Fibroblast of the aortic adventitia (primary cell): Measurements from ENCODE around the gene TUBGCP3. TPM values are rescaled to one million over a fixed set of nuclear protein-coding genes. Genes with fewer than 3 reads are reported as not detected.
A peak's percentile ranks its signal among the peaks of the same experiment; 100 is the strongest.

Experiments
- DNase-seq: peaks from one replicate; pipeline ENCODE4 v3.0.0-alpha.2; 2010; ENCODE audit warnings: low read depth
- H3K4me3 ChIP-seq: 2 replicates; pipeline ENCODE4 v1.5.1; 2011; ENCODE audit warnings: low read depth, mild to moderate bottlenecking, control low read depth, low read length, moderate library complexity
- total RNA-seq: library from RNA; depleted of rRNA; stranded (reverse); fragments of >200 nt; gene quantifications from 2 replicates; pipeline ENCODE4 v1.2.3, GENCODE V29; 2012; ENCODE audit warnings: low replicate concordance
- TF ChIP-seq, protein P1 (sequence below): IDR thresholded peaks from 2 replicates; pipeline ENCODE4 v1.5.1; 2011; ENCODE audit warnings: mild to moderate bottlenecking, low read length, control low read depth, inconsistent platforms; ENCODE audit not compliant: insufficient read depth

TUBGCP3 gene
- total RNA-seq, 1 donor, result 26.8 TPM

DNA sequence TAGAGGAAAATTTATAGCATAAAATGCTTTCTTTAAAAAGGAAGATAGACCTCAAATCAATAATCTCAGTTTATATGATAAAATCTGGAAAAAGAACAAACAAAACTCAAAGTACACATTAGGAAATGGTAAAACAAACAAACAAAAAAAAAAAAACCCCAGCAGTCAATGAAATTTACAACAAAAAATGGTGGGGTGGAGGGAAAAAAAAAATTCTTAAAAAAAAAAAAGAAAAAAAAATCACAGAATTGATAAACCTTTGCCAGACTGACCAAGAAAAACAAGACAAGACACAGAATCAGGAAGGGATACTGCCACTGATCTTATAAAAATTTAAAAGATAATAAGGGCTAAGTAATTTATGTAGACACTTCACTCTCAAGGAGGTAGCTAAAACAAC is 11.2 kb downstream of the TUBGCP3 start:
- no peak overlapping the region for H3K4me3 ChIP-seq
- TF ChIP-seq, protein P1, sequence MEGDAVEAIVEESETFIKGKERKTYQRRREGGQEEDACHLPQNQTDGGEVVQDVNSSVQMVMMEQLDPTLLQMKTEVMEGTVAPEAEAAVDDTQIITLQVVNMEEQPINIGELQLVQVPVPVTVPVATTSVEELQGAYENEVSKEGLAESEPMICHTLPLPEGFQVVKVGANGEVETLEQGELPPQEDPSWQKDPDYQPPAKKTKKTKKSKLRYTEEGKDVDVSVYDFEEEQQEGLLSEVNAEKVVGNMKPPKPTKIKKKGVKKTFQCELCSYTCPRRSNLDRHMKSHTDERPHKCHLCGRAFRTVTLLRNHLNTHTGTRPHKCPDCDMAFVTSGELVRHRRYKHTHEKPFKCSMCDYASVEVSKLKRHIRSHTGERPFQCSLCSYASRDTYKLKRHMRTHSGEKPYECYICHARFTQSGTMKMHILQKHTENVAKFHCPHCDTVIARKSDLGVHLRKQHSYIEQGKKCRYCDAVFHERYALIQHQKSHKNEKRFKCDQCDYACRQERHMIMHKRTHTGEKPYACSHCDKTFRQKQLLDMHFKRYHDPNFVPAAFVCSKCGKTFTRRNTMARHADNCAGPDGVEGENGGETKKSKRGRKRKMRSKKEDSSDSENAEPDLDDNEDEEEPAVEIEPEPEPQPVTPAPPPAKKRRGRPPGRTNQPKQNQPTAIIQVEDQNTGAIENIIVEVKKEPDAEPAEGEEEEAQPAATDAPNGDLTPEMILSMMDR, result no peak
- DNase-seq, result no peak

DNA sequence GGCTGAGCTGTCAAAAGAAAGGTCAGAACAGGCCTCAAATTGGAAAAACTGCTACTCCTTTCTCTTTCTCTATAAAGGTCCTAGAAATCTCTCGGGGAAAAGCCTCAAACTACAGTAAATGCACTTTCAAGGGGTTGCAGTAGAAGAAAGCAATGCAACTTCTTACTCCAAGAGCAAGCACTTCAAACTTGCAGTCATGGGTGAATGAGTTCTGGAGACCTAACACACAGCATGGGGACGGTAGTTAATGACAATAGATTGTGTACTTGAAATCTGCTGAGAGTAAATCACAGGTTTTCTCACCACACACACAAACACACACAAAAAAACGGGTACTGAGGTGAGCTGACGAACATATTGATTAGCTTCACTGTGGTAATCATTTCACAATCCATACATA is 11.8 kb downstream of the TUBGCP3 start:
- DNase-seq, result no peak
- TF ChIP-seq, protein P1, result no peak

DNA sequence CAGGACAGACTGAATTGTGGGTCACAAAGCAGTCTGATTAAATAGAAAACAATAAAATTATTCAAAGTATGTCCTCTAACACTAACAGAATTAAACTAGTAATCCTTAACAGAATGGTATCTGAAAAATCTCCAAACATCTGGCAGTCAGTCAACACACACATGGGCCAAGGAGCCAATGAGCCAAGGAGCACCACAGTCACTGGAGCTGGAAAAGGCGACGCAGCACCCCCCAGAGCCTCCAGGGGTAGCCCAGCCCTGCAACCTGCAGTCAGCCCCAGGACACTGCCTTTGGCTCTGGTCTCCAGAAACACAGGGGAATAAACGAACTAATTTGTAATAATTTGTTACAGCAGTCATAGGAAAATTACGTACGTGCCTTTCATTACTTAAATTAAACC is 12.3 kb downstream of the TUBGCP3 start:
- DNase-seq, result peak; percentile 64
- TF ChIP-seq, protein P1, result peak; percentile 30

More for the DNA sequence above, 11.8 kb downstream of the TUBGCP3 start:
- no peak overlapping the region for H3K4me3 ChIP-seq

DNA sequence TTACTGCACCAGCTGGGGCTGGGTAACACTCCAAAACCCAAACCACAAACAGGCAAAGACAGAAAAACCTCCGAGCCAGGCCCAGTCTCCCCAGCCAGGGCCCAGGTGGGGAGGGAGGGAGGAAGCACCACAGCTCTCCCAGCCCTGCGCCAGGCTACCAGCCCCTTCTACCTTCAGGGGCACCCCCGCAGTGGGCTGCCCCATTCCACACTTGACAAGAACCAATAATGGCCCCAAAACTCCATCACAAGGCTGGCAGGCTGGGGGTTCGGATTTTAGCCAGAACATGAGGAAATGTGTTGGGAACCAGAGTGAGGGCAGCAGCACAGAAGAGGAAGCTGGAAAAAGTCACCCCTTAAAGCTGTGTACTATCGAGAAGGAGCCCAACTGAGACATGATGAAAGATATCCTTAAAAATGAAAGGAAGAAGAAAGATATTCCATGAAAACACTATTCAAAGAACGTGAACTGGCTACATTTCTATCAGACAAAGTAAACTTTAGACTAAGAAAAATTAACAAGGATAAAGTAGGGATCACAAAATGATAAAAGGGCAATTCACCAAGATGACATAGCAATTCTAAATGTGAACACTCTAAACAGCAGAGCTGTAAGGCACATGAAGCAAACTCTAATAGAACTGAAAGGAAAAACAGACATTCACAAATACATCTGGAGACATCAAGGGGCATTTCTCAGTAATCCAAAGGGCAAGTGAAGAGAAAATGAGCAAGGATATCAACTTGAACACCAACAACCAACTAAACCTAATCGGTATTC is 12.9 kb downstream of the TUBGCP3 start:
- TF ChIP-seq, protein P1, result no peak
- no peak overlapping the region for H3K4me3 ChIP-seq
- DNase-seq, result peak; percentile 15

More for the DNA sequence above, 12.3 kb downstream of the TUBGCP3 start:
- H3K4me3 ChIP-seq, result no peak overlapping the region

DNA sequence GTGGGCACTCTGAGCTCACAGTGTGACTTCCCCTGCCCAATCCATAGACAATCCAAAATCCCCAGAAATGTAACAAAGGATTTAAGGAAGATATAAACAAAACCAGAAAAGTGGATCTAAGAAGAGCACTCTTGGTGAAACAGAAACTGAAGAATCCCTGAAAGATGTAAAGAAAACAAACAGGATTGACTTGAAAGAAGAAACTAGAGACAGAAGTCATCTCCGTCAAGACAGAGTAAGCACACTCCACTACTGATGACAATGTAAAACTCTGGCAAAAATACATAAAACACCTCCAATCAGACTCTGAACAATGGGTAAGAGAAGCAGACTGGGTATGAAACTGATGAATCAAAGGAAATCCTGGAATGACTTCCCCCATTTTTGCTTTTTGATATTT is 13.5 kb downstream of the TUBGCP3 start:
- no peak overlapping the region for H3K4me3 ChIP-seq
- DNase-seq, result peak; percentile 15
- TF ChIP-seq, protein P1, result no peak

DNA sequence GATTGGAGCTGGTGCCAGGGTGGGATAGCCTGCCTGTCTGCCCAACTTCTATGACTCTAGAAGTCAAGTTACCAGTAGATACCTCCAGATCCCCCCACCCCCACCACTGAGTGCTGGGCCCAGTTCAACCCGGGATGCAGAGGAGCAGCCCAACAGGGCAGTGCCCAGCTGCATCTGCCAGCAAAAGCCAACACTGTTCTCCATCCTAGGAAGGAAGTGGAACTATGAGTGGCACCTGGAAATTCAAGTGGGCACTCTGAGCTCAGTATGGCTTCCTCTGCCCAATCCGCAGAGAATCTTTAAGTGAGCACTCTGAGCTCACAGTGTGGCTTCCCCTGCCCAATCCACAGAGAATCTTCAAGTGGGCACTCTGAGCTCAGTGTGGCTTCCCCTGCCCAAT is 14.2 kb downstream of the TUBGCP3 start:
- H3K4me3 ChIP-seq, result no peak overlapping the region
- no peak for DNase-seq
- TF ChIP-seq, protein P1, result no peak
